Activated naive CD4-positive, alpha-beta T cell treated with anti-CD3 and anti-CD28 coated beads, Interleukin-2, amount 50 U/mL, for 72 hours (primary cell): ENCODE results near the gene GPATCH4. TPM values are rescaled to one million over a fixed set of nuclear protein-coding genes. Genes with fewer than 3 reads are reported as not detected.

Experiments
- ATAC-seq, 2 donors: fragments of 150-1000 bp; cut with Tn5 transposase; 2 replicates each; pipeline ENCODE4 v1.10.0; 2021; ENCODE audit warnings: mild to moderate bottlenecking in 2 of 2, moderate library complexity in 2 of 2
- DNase-seq, 2 donors: peaks; one replicate each; pipeline ENCODE4 v3.0.0; 2021 to 2022; ENCODE audit warnings: low spot score in 2 of 2
- H3K27ac Mint-ChIP-seq, 2 donors: one replicate each; pipeline ENCODE4 v1.8.0; 2022; ENCODE audit warnings: mild to moderate bottlenecking in 2 of 2, mixed read lengths in 2 of 2
- H3K36me3 Mint-ChIP-seq, 2 donors: one replicate each; pipeline ENCODE4 v1.8.0; 2022; ENCODE audit warnings: mixed read lengths in 2 of 2
- H3K9me3 Mint-ChIP-seq, 2 donors: one replicate each; pipeline ENCODE4 v1.8.0; 2022; ENCODE audit warnings: mixed read lengths in 2 of 2
- total RNA-seq, 2 donors: library from RNA; stranded (reverse); gene quantifications; one replicate each; pipeline ENCODE4 v1.2.3, GENCODE V29; 2022

The GPATCH4 gene
- total RNA-seq, result 10 to 100 TPM; 26.1 to 35.8 TPM

- DNase-seq, result peak; percentile 73 to 83
- peak; percentile 81 to 84 for ATAC-seq
- Mint-ChIP-seq H3K27ac (peak within 1 kb of the TSS; percentile 92 to 100), H3K36me3 (peaks cover 11 to 18% of the 10 kb centered on the region in 2 donors), H3K9me3 (no peaks in the 10 kb centered on the region)
These were observed at the start of gene GPATCH4 for GRCh38 chr1:156601122-156601830. GPATCH4 (minus strand) TSS chr1:156601479.

GRCh38 chr1:156648951-156649350 lies 47.7 kb upstream of the GPATCH4 start:
- Mint-ChIP-seq H3K36me3 (no peaks in the 10 kb centered on the region), H3K27ac (no peak overlapping the region), H3K9me3 (no peaks in the 10 kb centered on the region)
- ATAC-seq (no peak), DNase-seq (no peak)

- Mint-ChIP-seq H3K27ac (no peak overlapping the region), H3K36me3 (no peaks in the 10 kb centered on the region), H3K9me3 (no peaks in the 10 kb centered on the region)
- no peak for ATAC-seq
- no peak for DNase-seq
These were observed 47.2 kb upstream of the GPATCH4 start for GRCh38 chr1:156648496-156648895.

- no peaks in the 10 kb centered on the region for H3K9me3 Mint-ChIP-seq
- no peak overlapping the region for H3K27ac Mint-ChIP-seq
- DNase-seq (no peak), ATAC-seq (no peak)
- peaks cover 0 to 6% of the 10 kb centered on the region in 2 donors for H3K36me3 Mint-ChIP-seq
These were observed 46.1 kb upstream of the GPATCH4 start for GRCh38 chr1:156647351-156647750.

GRCh38 chr1:156646738-156647211 lies 45.5 kb upstream of the GPATCH4 start:
- Mint-ChIP-seq H3K36me3 (peaks cover 0 to 7% of the 10 kb centered on the region in 2 donors), H3K27ac (no peak overlapping the region), H3K9me3 (no peaks in the 10 kb centered on the region)
- no peak for ATAC-seq
- DNase-seq, result no peak

GRCh38 chr1:156645666-156646065 lies 44.4 kb upstream of the GPATCH4 start:
- Mint-ChIP-seq H3K9me3 (no peaks in the 10 kb centered on the region), H3K36me3 (peaks cover 0 to 7% of the 10 kb centered on the region in 2 donors), H3K27ac (no peak overlapping the region)
- DNase-seq (no peak), ATAC-seq (no peak)

- H3K27ac Mint-ChIP-seq, result no peak overlapping the region
- no peaks in the 10 kb centered on the region for H3K9me3 Mint-ChIP-seq
- DNase-seq (no peak), ATAC-seq (no peak)
- H3K36me3 Mint-ChIP-seq, result peaks cover 0 to 7% of the 10 kb centered on the region in 2 donors
These were observed 43.8 kb upstream of the GPATCH4 start for GRCh38 chr1:156645056-156645455.

- Mint-ChIP-seq H3K36me3 (peaks cover 0 to 7% of the 10 kb centered on the region in 2 donors), H3K9me3 (no peaks in the 10 kb centered on the region), H3K27ac (no peak overlapping the region)
- no peak for ATAC-seq
- no peak for DNase-seq
These were observed 43.4 kb upstream of the GPATCH4 start for GRCh38 chr1:156644640-156645039.

GRCh38 chr1:156644146-156644545 lies 42.9 kb upstream of the GPATCH4 start:
- ATAC-seq, result no peak
- Mint-ChIP-seq H3K27ac (no peak overlapping the region), H3K36me3 (peaks cover 0 to 7% of the 10 kb centered on the region in 2 donors), H3K9me3 (no peaks in the 10 kb centered on the region)
- no peak for DNase-seq

- H3K36me3 Mint-ChIP-seq, result peaks cover 0 to 7% of the 10 kb centered on the region in 2 donors
- no peak overlapping the region for H3K27ac Mint-ChIP-seq
- DNase-seq (no peak), ATAC-seq (peak; percentile 77 to 80)
- no peaks in the 10 kb centered on the region for H3K9me3 Mint-ChIP-seq
These were observed 42.5 kb upstream of the GPATCH4 start for GRCh38 chr1:156643778-156644092.

GRCh38 chr1:156643049-156643777 lies 41.9 kb upstream of the GPATCH4 start:
- Mint-ChIP-seq H3K27ac (no peak overlapping the region), H3K9me3 (no peaks in the 10 kb centered on the region), H3K36me3 (peaks cover 0 to 7% of the 10 kb centered on the region in 2 donors)
- ATAC-seq (no peak), DNase-seq (no peak)

- DNase-seq, result no peak
- Mint-ChIP-seq H3K27ac (no peak overlapping the region), H3K36me3 (peaks cover 0 to 7% of the 10 kb centered on the region in 2 donors), H3K9me3 (no peaks in the 10 kb centered on the region)
- no peak for ATAC-seq
These were observed 41.2 kb upstream of the GPATCH4 start for GRCh38 chr1:156642265-156643048.

- Mint-ChIP-seq H3K27ac (no peak within 1 kb of the TSS), H3K36me3 (peaks cover 0 to 7% of the 10 kb centered on the region in 2 donors)
- no peak for DNase-seq
These were observed 40.5 kb upstream of the GPATCH4 start, which contains the start of gene BCAN for GRCh38 chr1:156641761-156642264. BCAN (plus strand) TSS chr1:156642117; CDS start chr1:156646055, 3,938 bp downstream.

GRCh38 chr1:156640842-156641706 lies 39.8 kb upstream of the GPATCH4 start:
- Mint-ChIP-seq H3K9me3 (no peaks in the 10 kb centered on the region), H3K27ac (no peak overlapping the region), H3K36me3 (peaks cover 0 to 7% of the 10 kb centered on the region in 2 donors)
- DNase-seq (no peak), ATAC-seq (no peak)

More at GRCh38 chr1:156641761-156642264, 40.5 kb upstream of the GPATCH4 start, which contains the start of gene BCAN:
- peak; percentile 28 to 36 for ATAC-seq
- H3K9me3 Mint-ChIP-seq, result no peaks in the 10 kb centered on the region

- Mint-ChIP-seq H3K9me3 (no peaks in the 10 kb centered on the region), H3K27ac (no peak overlapping the region), H3K36me3 (peaks cover 0 to 7% of the 10 kb centered on the region in 2 donors)
- ATAC-seq, result no peak
- DNase-seq, result no peak
These were observed 38.4 kb upstream of the GPATCH4 start for GRCh38 chr1:156639601-156640101.
